Panc1 (cell line): ENCODE measurements around the gene LRBA. TPM values are rescaled to one million over a fixed set of nuclear protein-coding genes. Genes with fewer than 3 reads are reported as not detected.

Experiments
- ATAC-seq: fragments of 200-7000 bp; cut with Tn5 transposase; 2 replicates; pipeline ENCODE4 v1.9.1; 2020; ENCODE audit warnings: mild to moderate bottlenecking, moderate library complexity
- BruUV-seq: library from RNA; stranded (reverse); fragments of 400-500 nt; replicated peaks from 2 replicates; lab custom pipeline; 2021; lab: Mats Ljungman, UMichigan
- CTCF ChIA-PET: fragments of 300-600 bp; sonication (Branson Sonifier 250); formaldehyde crosslinking; loops from one replicate; lab custom pipeline; 2022; ENCODE audit warnings: antibody characterized with exemption; lab: Charles Lee
- POLR2A ChIA-PET: fragments of 300-600 bp; sonication (Branson Sonifier 250); formaldehyde crosslinking; loops from one replicate; lab custom pipeline; 2022; ENCODE audit warnings: antibody characterized with exemption; lab: Charles Lee
- DNase-seq: peaks from one replicate; pipeline ENCODE4 v3.0.0-alpha.2; 2010; ENCODE audit warnings: low read depth, low spot score
- H3K27ac ChIP-seq: 2 replicates; pipeline ENCODE4 v1.5.1; 2011; ENCODE audit warnings: mild to moderate bottlenecking, low read length, inconsistent platforms
- H3K27me3 ChIP-seq: fragments of 200-500 bp; sonication (Bioruptor generic); 2 replicates; pipeline ENCODE4 v1.6.0; 2014; ENCODE audit warnings: low read length, inconsistent platforms; ENCODE audit not compliant: control insufficient read depth, insufficient read depth
- H3K36me3 ChIP-seq: fragments of 200-500 bp; sonication (Bioruptor generic); 2 replicates; pipeline ENCODE4 v1.5.1; 2014; ENCODE audit warnings: inconsistent platforms, mild to moderate bottlenecking, low read length, moderate library complexity; ENCODE audit not compliant: control insufficient read depth, insufficient read depth
- H3K4me1 ChIP-seq: 2 replicates; pipeline ENCODE4 v1.5.1; 2011; ENCODE audit warnings: inconsistent platforms, mild to moderate bottlenecking, low read length, moderate library complexity; ENCODE audit not compliant: control insufficient read depth, insufficient read depth
- H3K4me3 ChIP-seq, 2 experiments: 2 replicates each; pipeline ENCODE4 v1.5.1; 2011 to 2012; ENCODE audit warnings: low read depth in 2 of 2, low read length in 2 of 2, mild to moderate bottlenecking in 2 of 2, inconsistent platforms in 1 of 2, moderate library complexity in 1 of 2
- H3K9me3 ChIP-seq: fragments of 200-500 bp; sonication (Bioruptor generic); 2 replicates; pipeline ENCODE4 v1.5.1; 2014; ENCODE audit warnings: low read depth, mild to moderate bottlenecking, inconsistent platforms, low read length, moderate library complexity; ENCODE audit not compliant: control insufficient read depth, insufficient read depth
- CTCF ChIP-seq: fragments of 450-650 bp; IDR thresholded peaks from 2 replicates; pipeline ENCODE4 v1.5.1; 2017; ENCODE audit warnings: mild to moderate bottlenecking
- POLR2AphosphoS5 ChIP-seq: IDR thresholded peaks from 2 replicates; pipeline ENCODE4 v1.6.1; 2012; ENCODE audit warnings: mild to moderate bottlenecking, low read depth, low read length, moderate library complexity
- SIN3A ChIP-seq: IDR thresholded peaks from 2 replicates; pipeline ENCODE4 v1.6.1; 2012; ENCODE audit warnings: low read depth, mild to moderate bottlenecking, low read length, moderate library complexity, borderline replicate concordance; ENCODE audit not compliant: insufficient read depth
- TCF7L2 ChIP-seq: IDR thresholded peaks from 2 replicates; pipeline ENCODE4 v1.6.1; 2011; ENCODE audit warnings: mild to moderate bottlenecking, low read depth, low read length, inconsistent platforms
- in situ Hi-C: cut with HindIII; loops from 2 replicates; pipeline ENCODE4 v1.10.0; 2016; ENCODE audit warnings: low sequenced_read_pairs, low pct_unique_long_range_greater_than_20kb
- intact Hi-C: fragments of 100-400 bp; cut with micrococcal nuclease; formaldehyde crosslinking; loops from one replicate; pipeline ENCODE4 v1.10.0; 2022; ENCODE audit not compliant: unreplicated experiment
- total RNA-seq: library from RNA; stranded (reverse); gene quantifications from one replicate; pipeline ENCODE4 v1.2.1, GENCODE V29; 2021; ENCODE audit not compliant: unreplicated experiment
- TF ChIP-seq, protein P1 (sequence below), 2 experiments: IDR thresholded peaks; 2 replicates each; pipeline ENCODE4 v1.6.1; 2011 to 2012; ENCODE audit warnings: low read depth in 2 of 2, control low read depth in 1 of 2, low read length in 1 of 2, mild to moderate bottlenecking in 1 of 2, moderate library complexity in 1 of 2; ENCODE audit not compliant: insufficient read depth in 1 of 2

LRBA gene
- total RNA-seq, 1 experiment from 2014 or later = 26.4 TPM

DNA sequence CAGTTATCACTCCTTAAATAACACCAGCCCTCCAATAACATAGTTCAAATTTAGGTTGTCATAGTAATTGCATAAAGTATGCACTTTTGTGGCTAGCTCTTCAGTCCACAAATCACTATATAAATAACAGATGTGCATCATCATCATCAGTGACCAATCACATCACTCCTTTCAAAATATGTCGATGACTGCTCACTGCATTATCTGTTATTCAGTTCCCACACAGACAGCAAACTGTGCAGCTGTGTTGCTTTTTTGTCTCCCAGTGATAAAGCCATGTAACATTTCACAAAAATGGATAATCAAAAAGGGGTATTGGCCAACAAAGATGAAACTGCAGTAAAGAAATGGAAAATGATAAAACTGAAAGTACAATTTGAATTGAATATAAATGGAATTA, 731.4 kb downstream of the LRBA start:
- H3K27ac ChIP-seq = no peak overlapping the region
- H3K4me3 ChIP-seq = no peak overlapping the region
- in situ Hi-C loops = no loop called here
- POLR2A ChIA-PET = no interaction called here
- intact Hi-C loops = no loop called here
- no peaks in the 10 kb centered on the region for H3K27me3 ChIP-seq
- CTCF ChIA-PET = interaction anchor here (0.6 kb wide), 1 partner anchor 584 kb away, joined by 6 read pairs; no protein-coding TSS in a partner anchor
- TF ChIP-seq SIN3A (no peak), POLR2AphosphoS5 (no peak), CTCF (no peak), TCF7L2 (no peak)
- TF ChIP-seq, protein P1, sequence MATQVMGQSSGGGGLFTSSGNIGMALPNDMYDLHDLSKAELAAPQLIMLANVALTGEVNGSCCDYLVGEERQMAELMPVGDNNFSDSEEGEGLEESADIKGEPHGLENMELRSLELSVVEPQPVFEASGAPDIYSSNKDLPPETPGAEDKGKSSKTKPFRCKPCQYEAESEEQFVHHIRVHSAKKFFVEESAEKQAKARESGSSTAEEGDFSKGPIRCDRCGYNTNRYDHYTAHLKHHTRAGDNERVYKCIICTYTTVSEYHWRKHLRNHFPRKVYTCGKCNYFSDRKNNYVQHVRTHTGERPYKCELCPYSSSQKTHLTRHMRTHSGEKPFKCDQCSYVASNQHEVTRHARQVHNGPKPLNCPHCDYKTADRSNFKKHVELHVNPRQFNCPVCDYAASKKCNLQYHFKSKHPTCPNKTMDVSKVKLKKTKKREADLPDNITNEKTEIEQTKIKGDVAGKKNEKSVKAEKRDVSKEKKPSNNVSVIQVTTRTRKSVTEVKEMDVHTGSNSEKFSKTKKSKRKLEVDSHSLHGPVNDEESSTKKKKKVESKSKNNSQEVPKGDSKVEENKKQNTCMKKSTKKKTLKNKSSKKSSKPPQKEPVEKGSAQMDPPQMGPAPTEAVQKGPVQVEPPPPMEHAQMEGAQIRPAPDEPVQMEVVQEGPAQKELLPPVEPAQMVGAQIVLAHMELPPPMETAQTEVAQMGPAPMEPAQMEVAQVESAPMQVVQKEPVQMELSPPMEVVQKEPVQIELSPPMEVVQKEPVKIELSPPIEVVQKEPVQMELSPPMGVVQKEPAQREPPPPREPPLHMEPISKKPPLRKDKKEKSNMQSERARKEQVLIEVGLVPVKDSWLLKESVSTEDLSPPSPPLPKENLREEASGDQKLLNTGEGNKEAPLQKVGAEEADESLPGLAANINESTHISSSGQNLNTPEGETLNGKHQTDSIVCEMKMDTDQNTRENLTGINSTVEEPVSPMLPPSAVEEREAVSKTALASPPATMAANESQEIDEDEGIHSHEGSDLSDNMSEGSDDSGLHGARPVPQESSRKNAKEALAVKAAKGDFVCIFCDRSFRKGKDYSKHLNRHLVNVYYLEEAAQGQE (IDR thresholded peaks at IDR 0.05; ENCODE audit: insufficient read depth in 1 of 2, low read depth in 2 of 2, low read length in 1 of 2) = no peak
- H3K9me3 ChIP-seq = no peaks in the 10 kb centered on the region
- no TSS peak for BruUV-seq
- no peaks in the 10 kb centered on the region for H3K4me1 ChIP-seq
- no peak for DNase-seq
- no peaks in the 10 kb centered on the region for H3K36me3 ChIP-seq
- ATAC-seq = no peak

- H3K27me3 ChIP-seq = no peaks in the 10 kb centered on the region
- DNase-seq = no peak
- POLR2A ChIA-PET = no interaction called here
Measured at GRCh38 chr4:150280975-150281374, 734.1 kb downstream of the LRBA start.

More at GRCh38 chr4:150280975-150281374, 734.1 kb downstream of the LRBA start:
- CTCF ChIA-PET = no interaction called here
- ATAC-seq = no peak
- BruUV-seq = no TSS peak
- intact Hi-C loops = no loop called here
- TF ChIP-seq POLR2AphosphoS5 (no peak), SIN3A (no peak), TCF7L2 (no peak), CTCF (no peak)
- TF ChIP-seq, protein P1 (IDR thresholded peaks at IDR 0.05; ENCODE audit: insufficient read depth in 1 of 2, low read depth in 2 of 2, low read length in 1 of 2) = no peak
- no peak overlapping the region for H3K4me3 ChIP-seq
- H3K27ac ChIP-seq = no peak overlapping the region
- in situ Hi-C loops = no loop called here
- no peaks in the 10 kb centered on the region for H3K4me1 ChIP-seq
- no peaks in the 10 kb centered on the region for H3K36me3 ChIP-seq
- H3K9me3 ChIP-seq = no peaks in the 10 kb centered on the region
